Measurements from ENCODE around the gene SLC4A3. TPM values are rescaled to one million over a fixed set of nuclear protein-coding genes. Genes with fewer than 3 reads are reported as not detected.

The SLC4A3 gene
- total RNA-seq, 1 donor from 2014 or later = 10.1 TPM

DNA sequence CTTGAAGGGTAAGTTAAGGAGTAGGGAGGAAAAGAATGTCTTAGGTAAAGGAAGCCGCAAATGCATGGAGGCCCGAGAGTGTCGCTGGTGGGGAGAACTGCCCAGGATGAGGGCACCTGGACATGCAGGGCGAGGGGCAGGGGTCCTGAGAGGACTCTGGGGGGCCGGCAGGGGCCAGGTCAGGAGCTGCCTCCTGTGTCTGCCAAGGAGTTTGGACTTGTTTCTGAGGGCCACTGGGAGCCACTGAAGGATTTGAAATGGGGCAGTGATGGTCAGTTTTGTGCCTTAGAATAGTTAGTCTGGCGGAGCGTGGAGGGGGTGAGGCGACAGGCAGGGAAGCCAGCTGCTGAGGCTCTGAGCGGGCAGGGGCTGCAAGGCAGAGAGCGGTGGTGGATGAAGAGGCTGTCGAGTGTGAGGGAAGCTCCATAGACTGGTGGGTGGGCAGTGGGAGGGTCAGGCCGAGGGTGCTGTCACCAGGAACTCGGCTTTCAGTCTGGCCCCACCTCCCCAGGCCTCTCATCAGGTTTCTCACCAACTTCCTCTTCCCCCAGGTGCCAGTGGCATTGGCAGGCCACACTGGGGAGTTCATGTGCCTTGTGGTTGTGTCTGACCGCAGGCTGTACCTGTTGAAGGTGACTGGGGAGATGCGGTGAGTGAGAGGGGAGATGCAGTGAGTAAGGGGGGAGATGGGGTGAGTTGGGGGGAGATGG is 14.7 kb upstream of the SLC4A3 start:
- no peak for DNase-seq (ENCODE audit: low read depth)

GRCh38 chr2:219613461-219614070 is 13.9 kb upstream of the SLC4A3 start:
- no peak for DNase-seq (ENCODE audit: low read depth)

DNA sequence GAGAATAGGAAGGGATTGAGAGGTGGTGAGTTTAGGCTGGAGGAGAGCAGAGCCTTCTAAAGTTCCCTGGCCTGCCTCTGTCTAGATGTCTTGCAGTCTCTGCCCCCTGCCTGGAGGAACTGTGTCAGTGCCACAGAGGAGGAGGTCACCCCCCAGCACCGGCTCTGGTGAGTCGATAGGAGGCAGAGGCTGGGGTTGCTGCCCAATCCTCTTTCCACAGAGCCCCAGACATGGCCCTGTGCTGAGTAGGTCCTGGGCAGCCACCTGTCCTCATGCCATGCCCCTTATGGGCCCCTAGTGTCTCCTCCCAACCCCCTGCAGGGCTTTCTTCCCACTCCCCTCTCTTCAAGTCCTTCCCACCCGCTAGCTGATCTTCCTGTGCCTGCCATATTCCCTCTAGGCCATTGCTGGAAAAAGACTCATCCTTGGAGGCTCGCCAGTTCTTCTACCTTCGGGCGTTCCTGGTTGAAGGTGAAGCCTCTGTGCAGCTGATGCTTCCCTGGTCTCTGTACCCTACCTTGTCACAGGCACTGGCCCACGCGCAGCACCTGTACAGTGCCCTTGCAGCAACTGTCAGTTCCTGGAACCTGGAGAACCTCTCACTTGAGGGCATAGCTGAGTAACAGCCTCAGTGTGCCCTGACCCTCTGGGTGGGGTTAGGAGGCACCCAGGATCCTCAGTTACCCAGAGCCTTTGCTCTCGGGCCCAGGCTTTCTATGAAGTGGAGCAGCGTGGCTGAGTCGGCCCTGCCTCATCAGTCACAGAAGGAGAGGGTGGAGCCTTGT is 13.2 kb upstream of the SLC4A3 start:
- no peak for DNase-seq (ENCODE audit: low read depth)

DNA sequence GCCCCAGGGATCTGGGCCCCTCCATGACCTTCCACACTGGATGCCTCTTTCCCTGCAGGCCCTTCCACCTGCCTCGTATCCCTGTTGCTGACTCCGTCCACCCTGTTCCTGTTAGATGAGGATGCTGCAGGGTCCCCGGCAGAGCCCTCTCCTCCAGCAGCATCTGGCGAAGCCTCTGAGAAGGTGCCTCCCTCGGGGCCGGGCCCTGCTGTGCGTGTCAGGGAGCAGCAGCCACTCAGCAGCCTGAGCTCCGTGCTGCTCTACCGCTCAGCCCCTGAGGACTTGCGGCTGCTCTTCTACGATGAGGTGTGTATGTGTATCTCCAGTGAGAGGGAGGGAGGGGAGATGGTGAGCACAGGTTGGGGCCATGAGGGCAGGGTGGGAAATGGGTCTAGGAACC is 12.4 kb upstream of the SLC4A3 start:
- DNase-seq (ENCODE audit: low read depth) = no peak

DNA sequence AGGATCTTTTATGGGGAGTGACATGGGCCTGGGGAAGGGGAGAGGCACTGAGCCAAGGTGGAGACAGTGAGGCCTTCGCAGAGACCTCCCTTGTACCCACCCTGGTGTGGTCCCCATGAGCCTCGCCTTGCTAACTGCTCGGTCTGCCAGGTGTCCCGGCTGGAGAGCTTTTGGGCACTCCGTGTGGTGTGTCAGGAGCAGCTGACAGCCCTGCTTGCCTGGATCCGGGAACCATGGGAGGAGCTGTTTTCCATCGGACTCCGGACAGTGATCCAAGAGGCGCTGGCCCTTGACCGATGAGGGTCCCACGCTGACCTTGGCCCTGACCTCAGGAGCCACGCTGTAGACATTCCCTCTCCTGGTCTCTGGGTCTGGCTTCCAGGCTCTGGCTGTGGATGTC is 11.5 kb upstream of the SLC4A3 start:
- DNase-seq (ENCODE audit: low read depth) = no peak

- no peak for DNase-seq (ENCODE audit: low read depth)
Observed at GRCh38 chr2:219616550-219616949, 10.9 kb upstream of the SLC4A3 start.

DNA sequence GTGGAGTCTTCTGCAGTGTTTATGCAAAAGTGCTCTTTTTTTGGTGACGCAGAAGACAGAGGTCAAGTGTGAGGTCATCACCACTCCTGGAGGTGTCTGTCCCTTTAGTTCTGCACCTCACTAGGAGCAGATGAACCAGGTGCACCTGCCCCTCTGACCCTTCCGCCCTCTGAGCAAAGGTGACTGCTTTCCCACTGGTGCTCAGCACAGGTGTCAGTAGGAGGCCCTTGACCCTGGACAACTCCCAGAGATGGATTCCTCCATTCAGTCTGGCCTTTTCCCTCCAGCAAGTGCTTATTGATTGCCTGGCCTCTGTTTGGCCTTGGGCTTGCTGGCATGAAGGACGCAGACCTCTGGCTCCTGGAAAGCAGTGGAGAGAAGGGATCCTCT is 8.7 kb upstream of the SLC4A3 start:
- no peak for DNase-seq (ENCODE audit: low read depth)

DNA sequence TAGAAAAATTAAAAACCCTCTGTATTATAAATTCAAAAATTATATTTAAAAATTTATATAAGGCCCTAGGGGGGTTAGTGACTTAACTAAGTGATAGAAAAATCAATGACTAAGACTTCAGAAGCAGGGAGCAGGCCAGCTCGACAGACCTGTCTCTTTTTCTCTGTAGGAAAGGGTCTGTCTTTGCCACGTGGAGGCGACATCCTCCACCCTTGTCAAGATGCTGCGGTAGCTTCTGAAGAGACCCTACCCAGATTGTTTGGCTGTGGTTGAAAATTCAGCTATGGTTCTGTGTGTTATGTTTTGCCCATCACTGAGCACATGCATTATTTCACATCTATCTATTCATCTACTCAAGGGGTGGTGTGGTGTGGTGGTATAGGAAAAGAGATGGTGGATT is 8.2 kb upstream of the SLC4A3 start:
- no peak for DNase-seq (ENCODE audit: low read depth)

GRCh38 chr2:219620546-219620945 is 6.9 kb upstream of the SLC4A3 start:
- DNase-seq (ENCODE audit: low read depth) = no peak

DNA sequence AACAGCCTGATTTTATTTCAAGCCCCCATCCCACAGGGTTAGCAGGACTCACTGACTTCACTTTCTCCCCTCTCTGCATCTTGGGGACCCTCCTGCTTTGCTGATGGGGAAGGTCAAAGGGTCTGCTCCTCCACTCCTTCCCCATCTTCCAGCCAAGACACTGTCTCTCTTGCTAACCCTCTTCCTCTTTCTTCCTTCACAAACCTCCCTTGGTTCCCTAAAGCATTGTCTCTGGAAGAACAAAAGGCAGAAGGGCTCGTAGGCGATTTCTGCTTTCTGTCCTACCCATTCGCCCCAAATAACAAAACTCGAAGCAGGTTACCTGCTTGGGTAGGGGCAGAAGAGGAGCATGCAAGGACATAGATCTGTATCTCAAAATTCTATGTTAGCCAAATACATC is 5.5 kb upstream of the SLC4A3 start:
- DNase-seq (ENCODE audit: low read depth) = no peak

DNA sequence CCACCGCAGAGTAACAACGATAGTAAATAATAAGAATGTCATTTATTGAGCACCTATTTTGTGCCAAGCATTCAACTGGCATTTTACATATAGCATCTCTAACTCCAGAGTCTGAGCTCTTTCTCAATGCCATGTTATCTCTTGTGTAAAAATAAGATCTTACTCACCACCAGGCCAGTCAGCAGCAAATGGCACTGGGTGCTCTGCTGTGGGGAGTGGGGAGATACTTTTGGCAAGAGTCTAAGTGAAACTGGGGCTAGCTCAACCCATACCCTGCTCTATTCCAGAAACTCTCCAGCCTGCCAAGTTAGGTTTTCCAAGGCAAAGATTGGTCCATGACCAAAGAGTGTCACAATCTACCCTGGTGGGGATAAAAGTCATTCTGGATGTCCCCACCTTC is 5.0 kb upstream of the SLC4A3 start:
- no peak for DNase-seq (ENCODE audit: low read depth)

DNA sequence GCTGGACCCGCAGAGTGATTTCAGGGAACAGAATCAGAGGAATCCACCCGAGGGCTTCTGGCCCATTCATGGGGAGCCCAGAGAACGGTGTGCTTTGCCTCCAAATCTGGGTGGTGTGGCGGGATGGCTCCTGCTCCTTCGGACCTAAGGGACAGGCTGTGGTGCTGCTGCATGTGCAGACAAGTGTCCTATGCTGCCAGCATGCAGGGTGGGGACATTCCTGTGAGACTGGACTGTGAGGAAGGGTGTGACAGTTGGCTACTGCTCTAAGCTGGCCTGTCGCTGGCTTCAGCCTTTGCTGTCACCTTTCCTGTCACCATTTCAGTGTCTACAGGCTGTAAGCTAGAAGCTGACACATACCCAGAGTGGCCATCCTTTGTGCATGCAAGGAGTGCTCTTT is 2.9 kb upstream of the SLC4A3 start:
- no peak for DNase-seq (ENCODE audit: low read depth)

DNA sequence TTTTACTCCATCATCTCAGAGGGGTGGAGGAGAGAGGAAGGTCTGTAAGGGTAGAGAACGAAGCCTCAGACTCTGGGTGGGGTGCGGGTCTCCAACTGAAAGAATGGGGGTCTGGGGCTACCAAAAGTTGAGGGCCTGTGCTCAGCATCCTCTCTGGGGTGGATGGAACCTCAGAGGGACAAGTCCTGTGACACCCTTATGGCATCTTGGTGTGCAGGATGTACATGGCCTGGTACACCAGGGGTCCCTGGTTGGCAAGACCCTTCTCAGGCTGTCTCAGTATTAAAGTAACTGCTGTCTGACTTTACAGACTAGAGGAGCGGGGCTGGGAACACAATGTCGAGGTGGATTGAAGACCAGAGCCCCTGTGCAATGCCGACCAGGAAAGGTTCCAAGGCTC is 2.3 kb upstream of the SLC4A3 start:
- no peak for DNase-seq (ENCODE audit: low read depth)

GRCh38 chr2:219626540-219626939 is 890 bp upstream of the SLC4A3 start:
- DNase-seq (ENCODE audit: low read depth) = no peak

DNA sequence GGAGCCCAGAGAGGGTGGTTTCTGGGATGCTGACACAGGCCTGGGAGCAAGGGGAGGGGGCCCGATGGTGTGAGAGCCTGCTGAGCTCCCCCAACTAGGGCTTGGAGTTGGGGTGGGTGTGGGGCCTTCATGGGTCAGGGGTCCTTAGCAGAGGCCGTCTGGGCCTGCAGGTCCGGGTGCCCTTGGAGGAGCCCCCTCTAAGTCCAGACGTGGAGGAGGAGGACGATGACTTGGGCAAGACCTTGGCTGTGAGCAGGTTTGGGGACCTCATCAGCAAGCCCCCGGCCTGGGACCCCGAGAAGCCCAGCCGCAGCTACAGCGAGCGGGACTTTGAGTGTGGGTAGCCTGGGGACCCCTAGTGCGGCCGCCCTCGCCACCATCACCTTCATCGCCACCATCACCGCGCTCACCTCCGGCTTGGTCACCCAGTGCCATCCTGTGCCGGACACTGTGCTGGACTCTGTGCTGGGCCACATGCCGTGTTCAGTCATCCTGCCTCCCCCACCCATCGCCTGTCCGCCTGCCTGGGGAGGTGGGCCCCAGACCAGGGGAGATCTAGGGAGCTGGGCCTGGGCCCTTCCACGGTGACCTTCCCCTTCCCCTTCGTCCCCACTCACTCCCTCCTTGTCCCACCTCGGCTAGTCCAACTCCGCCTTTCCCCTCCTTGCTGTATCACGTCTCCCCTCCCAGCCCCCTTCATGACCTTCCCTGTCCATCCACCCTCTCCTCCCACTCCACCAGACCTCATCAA is 980 bp downstream of the SLC4A3 start:
- no peak for DNase-seq (ENCODE audit: low read depth)

DNA sequence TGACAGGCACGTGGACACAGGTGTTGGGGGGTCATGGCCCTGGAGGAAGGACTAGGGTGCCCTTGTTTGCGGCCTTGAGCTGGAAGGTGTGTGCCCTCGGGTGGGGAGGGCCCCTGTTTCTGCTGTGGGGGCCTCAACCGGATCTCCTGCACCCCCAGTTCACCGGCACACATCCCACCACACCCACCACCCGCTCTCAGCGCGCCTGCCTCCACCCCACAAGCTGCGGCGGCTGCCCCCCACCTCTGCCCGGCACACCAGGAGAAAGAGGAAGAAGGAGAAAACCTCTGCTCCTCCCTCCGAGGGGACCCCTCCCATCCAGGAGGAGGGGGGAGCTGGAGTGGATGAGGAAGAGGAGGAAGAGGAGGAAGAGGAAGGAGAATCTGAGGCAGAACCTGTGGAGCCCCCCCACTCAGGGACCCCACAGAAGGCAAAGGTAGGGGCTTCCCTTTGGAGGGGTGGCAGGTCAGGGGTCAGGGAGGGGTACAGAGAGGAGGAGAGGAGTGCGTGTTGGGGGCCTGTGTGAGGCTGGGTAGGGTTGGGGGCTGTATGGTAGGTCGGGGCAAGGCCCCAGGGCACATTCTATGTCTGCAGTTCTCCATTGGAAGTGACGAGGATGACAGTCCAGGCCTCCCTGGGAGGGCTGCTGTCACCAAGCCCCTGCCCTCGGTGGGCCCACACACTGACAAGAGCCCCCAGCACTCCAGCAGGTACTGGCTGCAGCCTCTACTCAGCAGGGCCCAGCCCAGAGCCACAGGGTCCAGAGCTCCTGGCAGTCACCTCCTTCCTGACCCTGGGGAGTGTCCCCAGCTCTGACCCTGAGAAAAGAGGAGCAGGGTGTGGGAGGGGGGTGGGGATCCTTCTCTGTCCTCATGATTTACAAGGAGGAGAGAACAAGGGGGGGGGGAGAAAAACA is 1.8 kb downstream of the SLC4A3 start:
- DNase-seq (ENCODE audit: low read depth) = no peak

- no peak for DNase-seq (ENCODE audit: low read depth)
Observed at GRCh38 chr2:219629976-219630695, 2.7 kb downstream of the SLC4A3 start.

DNA sequence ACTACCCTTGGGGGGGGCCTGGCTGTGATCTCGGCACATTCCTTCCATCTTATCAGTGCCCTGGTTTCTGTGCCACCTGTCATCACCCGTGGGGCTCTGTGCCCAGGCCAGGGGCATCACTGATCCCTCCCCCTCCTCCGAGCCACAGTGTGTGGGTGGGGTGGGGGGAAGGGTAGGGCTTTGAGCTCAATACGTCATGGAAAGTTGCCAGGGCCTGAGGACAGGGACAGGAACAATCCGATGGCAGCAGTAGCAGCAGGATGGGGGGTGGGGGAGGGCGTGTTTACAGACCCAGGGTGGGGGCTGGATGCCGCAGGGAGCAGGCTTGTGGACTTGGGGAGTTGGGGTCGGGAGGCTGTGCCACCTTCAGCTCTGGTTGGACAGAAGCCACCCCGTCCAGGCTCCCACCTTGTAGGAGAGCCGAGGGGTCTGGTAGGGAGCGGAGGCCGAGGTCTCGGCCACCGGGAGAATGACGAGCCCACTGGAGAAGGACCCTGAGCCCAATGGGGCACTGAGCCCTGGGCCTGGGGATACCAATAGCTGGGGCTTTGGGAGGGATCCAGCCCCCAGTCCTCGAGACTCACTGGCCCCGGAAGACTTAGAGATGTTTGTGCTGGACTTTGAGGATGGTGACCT is 3.5 kb downstream of the SLC4A3 start:
- no peak for DNase-seq (ENCODE audit: low read depth)

GRCh38 chr2:219631406-219631891 is 4.0 kb downstream of the SLC4A3 start:
- no peak for DNase-seq (ENCODE audit: low read depth)
